IMR-90 (cell line): ENCODE results near the gene MCTP1. TPM values are rescaled to one million over a fixed set of nuclear protein-coding genes. Genes with fewer than 3 reads are reported as not detected.

ENCODE experiments used
- ATAC-seq: fragments of 200-7000 bp; cut with Tn5 transposase; 2 replicates; pipeline ENCODE4 v1.9.1; 2020; ENCODE audit warnings: low read depth, mild to moderate bottlenecking, moderate library complexity
- BruUV-seq: library from RNA; stranded (reverse); fragments of 400-500 nt; replicated peaks from 2 replicates; lab custom pipeline; 2021; lab: Mats Ljungman, UMichigan
- CTCF ChIA-PET: fragments of 300-600 bp; formaldehyde crosslinking; extraction: SDS; loops from one replicate; lab custom pipeline; 2021; ENCODE audit warnings: antibody characterized with exemption; lab: Yijun Ruan, JAX
- POLR2A ChIA-PET: fragments of 300-600 bp; sonication (Branson Sonifier 250); formaldehyde crosslinking; loops from one replicate; lab custom pipeline; 2022; ENCODE audit warnings: antibody characterized with exemption; ENCODE audit not compliant: unreplicated experiment; lab: Charles Lee
- DNase-seq: peaks from one replicate; pipeline ENCODE4 v3.0.0; 2013
- H2AFZ ChIP-seq: replicated peaks from 2 replicates; pipeline ENCODE3; 2013; ENCODE audit warnings: low read length, mild to moderate bottlenecking; ENCODE audit not compliant: poor library complexity
- H2AK5ac ChIP-seq: 2 replicates; pipeline ENCODE4 v1.6.1; 2013; ENCODE audit warnings: low read depth, low read length, inconsistent platforms
- H2AK9ac ChIP-seq: replicated peaks from 2 replicates; pipeline ENCODE3; 2013; ENCODE audit warnings: mild to moderate bottlenecking, low read depth, low read length, moderate library complexity; ENCODE audit not compliant: poor library complexity
- H2BK120ac ChIP-seq: 2 replicates; pipeline ENCODE4 v1.6.1; 2013; ENCODE audit warnings: low read depth, low read length, inconsistent platforms
- H2BK15ac ChIP-seq: 3 replicates; pipeline ENCODE4 v1.6.1; 2013; ENCODE audit warnings: low read depth, low read length, inconsistent platforms
- H2BK20ac ChIP-seq: 2 replicates; pipeline ENCODE4 v1.6.1; 2013; ENCODE audit warnings: low read depth, mild to moderate bottlenecking, inconsistent platforms, low read length, moderate library complexity
- H2BK5ac ChIP-seq: 2 replicates; pipeline ENCODE4 v1.6.1; 2013; ENCODE audit warnings: mild to moderate bottlenecking, low read depth, low read length, inconsistent platforms; ENCODE audit not compliant: poor library complexity, severe bottlenecking
- H3K14ac ChIP-seq: replicated peaks from 2 replicates; pipeline ENCODE4 v1.6.1; 2013; ENCODE audit warnings: low read depth, low read length, inconsistent platforms
- H3K18ac ChIP-seq: 2 replicates; pipeline ENCODE4 v1.6.1; 2013; ENCODE audit warnings: low read depth, low read length, control low read depth
- H3K23ac ChIP-seq: 2 replicates; pipeline ENCODE4 v1.6.1; 2013; ENCODE audit warnings: low read depth, low read length, inconsistent platforms
- H3K27ac ChIP-seq: 2 replicates; pipeline ENCODE4 v1.5.1; 2013; ENCODE audit warnings: mild to moderate bottlenecking, control low read depth, low read length; ENCODE audit not compliant: insufficient read depth
- H3K27me3 ChIP-seq: 2 replicates; pipeline ENCODE4 v1.6.1; 2013; ENCODE audit warnings: low read length; ENCODE audit not compliant: control insufficient read depth, insufficient read depth
- H3K36me3 ChIP-seq: 2 replicates; pipeline ENCODE4 v1.6.1; 2013; ENCODE audit warnings: low read length, mixed read lengths; ENCODE audit not compliant: control insufficient read depth, insufficient read depth
- H3K4ac ChIP-seq: 2 replicates; pipeline ENCODE4 v1.6.1; 2013; ENCODE audit warnings: low read depth, low read length, inconsistent platforms
- H3K4me1 ChIP-seq: 2 replicates; pipeline ENCODE4 v1.6.1; 2013; ENCODE audit warnings: low read length, mixed read lengths; ENCODE audit not compliant: control insufficient read depth, insufficient read depth
- H3K4me2 ChIP-seq: 2 replicates; pipeline ENCODE4 v1.6.1; 2013; ENCODE audit warnings: low read depth, mild to moderate bottlenecking, control low read depth, low read length, moderate library complexity
- H3K4me3 ChIP-seq: 2 replicates; pipeline ENCODE4 v1.5.1; 2013; ENCODE audit warnings: low read depth, mild to moderate bottlenecking, control low read depth, low read length, moderate library complexity; ENCODE audit not compliant: insufficient read depth
- H3K56ac ChIP-seq: 2 replicates; pipeline ENCODE4 v1.6.1; 2013; ENCODE audit warnings: low read length, inconsistent platforms; ENCODE audit not compliant: insufficient read depth; ENCODE audit errors: extremely low read depth
- H3K79me1 ChIP-seq, 2 experiments: 2 replicates each; pipeline ENCODE4 v1.6.1; 2013; ENCODE audit warnings: low read length in 2 of 2, inconsistent platforms in 1 of 2, low read depth in 1 of 2
- H3K9ac ChIP-seq: 2 replicates; pipeline ENCODE4 v1.6.1; 2013; ENCODE audit warnings: low read depth, low read length, control low read depth
- H3K9me1 ChIP-seq: 2 replicates; pipeline ENCODE4 v1.6.1; 2013; ENCODE audit warnings: low read length, inconsistent platforms; ENCODE audit not compliant: insufficient read depth
- H3K9me3 ChIP-seq: 2 replicates; pipeline ENCODE4 v1.6.1; 2013; ENCODE audit warnings: low read length; ENCODE audit not compliant: control insufficient read depth, insufficient read depth
- H4K20me1 ChIP-seq: 2 replicates; pipeline ENCODE4 v1.6.1; 2013; ENCODE audit warnings: low read length, inconsistent platforms; ENCODE audit not compliant: insufficient read depth
- H4K5ac ChIP-seq: 2 replicates; pipeline ENCODE4 v1.6.1; 2013; ENCODE audit warnings: mild to moderate bottlenecking, low read depth, low read length, control low read depth
- H4K8ac ChIP-seq, 2 experiments: 2 replicates each; pipeline ENCODE4 v1.6.1; 2013; ENCODE audit warnings: low read depth in 2 of 2, low read length in 2 of 2, control low read depth in 1 of 2, inconsistent platforms in 1 of 2
- H4K91ac ChIP-seq: 2 replicates; pipeline ENCODE4 v1.6.1; 2013; ENCODE audit warnings: low read depth, low read length, inconsistent platforms; ENCODE audit not compliant: insufficient read depth
- CEBPB ChIP-seq: IDR thresholded peaks from 2 replicates; pipeline ENCODE4 v1.6.1; 2012; ENCODE audit warnings: low read depth, low read length, improper control_type of control experiment
- POLR2A ChIP-seq: IDR thresholded peaks from 2 replicates; pipeline ENCODE4 v1.6.1; 2012; ENCODE audit warnings: mild to moderate bottlenecking, low read depth, low read length
- WGBS, 2 experiments: methylation state at CpG; one replicate each; pipeline versions ENCODE4 v1.1.5 to v1.1.7; 2013; ENCODE audit warnings: missing lambda C conversion rate in 2 of 2; ENCODE audit not compliant: insufficient read length in 1 of 2; ENCODE audit errors: extremely low coverage in 2 of 2; 5-methylcytosine and 5-hydroxymethylcytosine counted together
- dilution Hi-C: fragments of 300-500 bp; cut with HindIII; formaldehyde crosslinking; loops from one replicate; pipeline ENCODE4 v1.14.3; 2018; ENCODE audit warnings: low sequenced_read_pairs; ENCODE audit not compliant: unreplicated experiment
- in situ Hi-C: fragments of 300-500 bp; cut with MboI; formaldehyde crosslinking; loops from 3 replicates; pipeline ENCODE4 v1.14.3; 2019; ENCODE audit warnings: low sequenced_read_pairs, inconsistent platforms, mixed read lengths
- intact Hi-C: fragments of 100-400 bp; cut with micrococcal nuclease; formaldehyde crosslinking; loops from 2 replicates; pipeline ENCODE4 v1.10.0; 2022
- polyA plus RNA-seq, 3 experiments: library from polyadenylated mRNA; depleted of rRNA; stranded (reverse); fragments of >200 nt; gene quantifications; 2 replicates each; pipeline ENCODE4 v1.2.3, GENCODE V29; 2012; ENCODE audit warnings: low replicate concordance in 1 of 3
- total RNA-seq: library from RNA; depleted of rRNA; stranded (reverse); fragments of >200 nt; gene quantifications from 2 replicates; pipeline ENCODE4 v1.2.3, GENCODE V29; 2012

The MCTP1 gene
- total and polyA plus RNA-seq, 2 of the 4 experiments (the other 2 are of a cell fraction): 0.21 TPM; not detected in 1

DNA sequence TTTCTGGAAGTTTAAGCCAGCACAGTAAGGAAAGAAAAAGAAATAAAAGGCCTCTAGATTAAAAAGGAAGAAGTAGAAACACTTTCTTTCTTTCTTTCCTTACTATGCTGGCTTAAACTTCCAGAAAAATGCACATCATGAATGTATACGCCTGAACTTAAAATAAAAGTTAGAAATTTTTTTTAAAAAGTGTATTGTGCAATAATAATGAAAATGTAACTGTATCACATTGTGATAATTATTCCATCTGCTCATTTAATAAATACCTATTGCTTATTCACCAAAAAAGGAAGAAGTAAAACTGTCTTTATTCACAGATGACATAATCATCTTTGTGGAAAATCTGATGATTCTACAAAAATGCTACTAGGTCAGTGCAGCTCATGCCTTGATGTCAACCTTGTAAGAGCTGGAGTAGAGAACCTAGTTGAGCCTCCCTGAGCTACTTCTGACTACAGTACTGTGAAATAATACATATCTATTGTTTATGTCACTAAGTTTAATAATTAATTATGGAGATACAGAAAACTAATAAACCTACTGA is 49.4 kb downstream of the MCTP1 start:
- Histone ChIP-seq H3K4me2 (no peak overlapping the region), H3K27ac (no peak overlapping the region), H2AK9ac (no peak overlapping the region), H4K20me1 (no peaks in the 10 kb centered on the region), H3K23ac (no peak overlapping the region), H2BK5ac (no peak overlapping the region), H2AK5ac (no peak overlapping the region), H2BK20ac (no peak overlapping the region), H3K4ac (no peak overlapping the region), H3K14ac (no peak overlapping the region), H2BK15ac (no peak overlapping the region), H3K9me3 (no peaks in the 10 kb centered on the region), H3K79me1 (no peaks in the 10 kb centered on the region), H3K9me1 (no peaks in the 10 kb centered on the region), H2AFZ (no peak overlapping the region), H3K4me1 (no peaks in the 10 kb centered on the region), H3K36me3 (no peaks in the 10 kb centered on the region), H4K5ac (no peak overlapping the region), H3K9ac (no peak overlapping the region), H3K56ac (no peak overlapping the region), H3K27me3 (no peaks in the 10 kb centered on the region), H3K4me3 (no peak overlapping the region), H4K91ac (no peak overlapping the region), H3K18ac (no peak overlapping the region), H2BK120ac (no peak overlapping the region), H4K8ac (no peak overlapping the region)
- ATAC-seq: no peak
- POLR2A ChIA-PET: no interaction called here
- intact Hi-C loops: no loop called here
- dilution Hi-C loops: no loop called here
- in situ Hi-C loops: no loop called here
- DNase-seq: no peak
- no TSS peak for BruUV-seq
- CTCF ChIA-PET: no interaction called here
- TF ChIP-seq CEBPB: peak; percentile 57; the same call in 1 of the 2 replicates
- no peak for TF ChIP-seq POLR2A
- WGBS, 2 experiments: no CpG with 5 or more reads among the region's 1 CpG
